Tibial nerve (tissue), 4 donors: ENCODE measurements around the gene GSTM3. TPM values are rescaled to one million over a fixed set of nuclear protein-coding genes. Genes with fewer than 3 reads are reported as not detected.
"Not testable (repeated sequence)": the region's sequence is repeated elsewhere in the genome, so short reads cannot be mapped to it uniquely, and the experiment has no call there.

Experiments used
- DNase-seq, 2 donors: peaks; one replicate each; pipeline ENCODE4 v3.0.0-alpha.2; 2019; ENCODE audit warnings: low spot score in 2 of 2
- H3K27ac ChIP-seq, 4 donors: fragments of 200-600 bp; sonication (generic) in 3 of 4; one replicate each; pipeline ENCODE4 v1.5.1; 2017 to 2019; ENCODE audit warnings: mild to moderate bottlenecking in 1 of 4
- H3K27me3 ChIP-seq, 2 donors: fragments of 200-600 bp; sonication (generic) in 1 of 2; one replicate each; pipeline versions ENCODE4 v1.5.1 to v1.6.0; 2017 to 2019
- H3K36me3 ChIP-seq, 3 donors: fragments of 200-600 bp; sonication (generic); one replicate each; pipeline ENCODE4 v1.5.1; 2018 to 2019
- H3K4me1 ChIP-seq, 4 donors: fragments of 200-600 bp; sonication (generic) in 3 of 4; one replicate each; pipeline ENCODE4 v1.5.1; 2017 to 2019
- H3K4me3 ChIP-seq, 4 donors: fragments of 200-600 bp; sonication (generic) in 3 of 4; one replicate each; pipeline ENCODE4 v1.5.1; 2017 to 2019; ENCODE audit warnings: mild to moderate bottlenecking in 1 of 4, moderate library complexity in 1 of 4
- H3K9me3 ChIP-seq, 4 donors: fragments of 200-600 bp; sonication (generic) in 3 of 4; one replicate each; pipeline ENCODE4 v1.5.1; 2017 to 2019
- CTCF ChIP-seq, 5 experiments: fragments of 200-600 bp in 3 of 5; fragments of 450-650 bp in 2 of 5; sonication (generic) in 3 of 5; IDR thresholded peaks; one replicate each; pipeline ENCODE4 v1.5.1; 2016 to 2019; ENCODE audit warnings: antibody characterized with exemption in 5 of 5, mild to moderate bottlenecking in 3 of 5, moderate library complexity in 2 of 5
- EP300 ChIP-seq, 2 donors: sonication (generic); formaldehyde crosslinking; IDR thresholded peaks; one replicate each; pipeline ENCODE4 v1.6.1; 2017; ENCODE audit warnings: antibody characterized with exemption in 2 of 2, mild to moderate bottlenecking in 1 of 2
- POLR2A ChIP-seq, 2 donors: fragments of 450-650 bp; IDR thresholded peaks; one replicate each; pipeline ENCODE4 v1.6.1; 2017; ENCODE audit warnings: antibody characterized with exemption in 2 of 2, mild to moderate bottlenecking in 2 of 2, moderate library complexity in 2 of 2
- WGBS, 2 donors: methylation state at CpG; one replicate each; pipeline ENCODE4 v1.1.5; 2018; 5-methylcytosine and 5-hydroxymethylcytosine counted together
- total RNA-seq, 4 donors: library from RNA; depleted of rRNA; stranded (reverse); fragments of >200 nt; gene quantifications; one replicate each; pipeline ENCODE4 v1.1.0, GENCODE V29; 2016

Gene GSTM3
- total RNA-seq, 4 donors from 2014 or later = 37.2 to 134 (median 79.7) TPM

- H3K9me3 ChIP-seq = no peaks in the 10 kb centered on the region
- no peak for TF ChIP-seq POLR2A (IDR thresholded peaks at IDR 0.05)
- TF ChIP-seq CTCF (IDR thresholded peaks at IDR 0.05) = no peak
- no peak for TF ChIP-seq EP300 (IDR thresholded peaks at IDR 0.05)
- 86 to 88% methylated on average over 12 of the region's 12 CpGs for WGBS, 2 donors
- no peak overlapping the region for H3K27ac ChIP-seq
- H3K4me1 ChIP-seq = peaks cover 0 to 13% (median 0%) of the 10 kb centered on the region in 4 donors
- no peak for DNase-seq
- H3K4me3 ChIP-seq = no peak overlapping the region
- H3K27me3 ChIP-seq = peaks cover 0 to 7% of the 10 kb centered on the region in 2 donors
- H3K36me3 ChIP-seq = no peaks in the 10 kb centered on the region
Observed at GRCh38 chr1:109714661-109715372, 26.0 kb downstream of the GSTM3 start.

DNA sequence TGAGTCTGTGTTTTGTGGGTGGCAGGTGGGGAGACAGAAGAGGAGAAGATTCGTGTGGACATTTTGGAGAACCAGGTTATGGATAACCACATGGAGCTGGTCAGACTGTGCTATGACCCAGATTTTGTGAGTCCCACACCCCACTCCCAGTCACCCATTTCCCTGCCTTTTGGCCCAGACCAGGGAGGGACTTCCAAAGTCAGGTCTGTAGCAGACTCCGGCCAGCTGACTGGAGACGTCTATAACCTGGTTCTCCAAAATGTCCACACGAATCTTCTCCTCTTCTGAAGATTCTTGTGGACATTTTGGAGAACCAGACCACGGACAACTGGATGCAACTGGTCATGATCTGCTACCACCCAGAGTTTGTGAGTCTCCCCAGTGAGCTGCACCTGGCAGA, 27.2 kb downstream of the GSTM3 start:
- 94 to 95% methylated on average over 5 of the region's 5 CpGs for WGBS, 2 donors
- TF ChIP-seq EP300 (IDR thresholded peaks at IDR 0.05) = no peak
- no peak for TF ChIP-seq CTCF (IDR thresholded peaks at IDR 0.05)
- TF ChIP-seq POLR2A (IDR thresholded peaks at IDR 0.05) = no peak
- Histone ChIP-seq H3K27ac (no peak overlapping the region), H3K4me1 (peaks cover 0 to 13% (median 0%) of the 10 kb centered on the region in 4 donors), H3K36me3 (no peaks in the 10 kb centered on the region), H3K4me3 (no peak overlapping the region), H3K27me3 (peaks cover 0 to 7% of the 10 kb centered on the region in 2 donors), H3K9me3 (peaks cover 0 to 6% (median 0%) of the 10 kb centered on the region in 4 donors)
- no peak for DNase-seq

DNA sequence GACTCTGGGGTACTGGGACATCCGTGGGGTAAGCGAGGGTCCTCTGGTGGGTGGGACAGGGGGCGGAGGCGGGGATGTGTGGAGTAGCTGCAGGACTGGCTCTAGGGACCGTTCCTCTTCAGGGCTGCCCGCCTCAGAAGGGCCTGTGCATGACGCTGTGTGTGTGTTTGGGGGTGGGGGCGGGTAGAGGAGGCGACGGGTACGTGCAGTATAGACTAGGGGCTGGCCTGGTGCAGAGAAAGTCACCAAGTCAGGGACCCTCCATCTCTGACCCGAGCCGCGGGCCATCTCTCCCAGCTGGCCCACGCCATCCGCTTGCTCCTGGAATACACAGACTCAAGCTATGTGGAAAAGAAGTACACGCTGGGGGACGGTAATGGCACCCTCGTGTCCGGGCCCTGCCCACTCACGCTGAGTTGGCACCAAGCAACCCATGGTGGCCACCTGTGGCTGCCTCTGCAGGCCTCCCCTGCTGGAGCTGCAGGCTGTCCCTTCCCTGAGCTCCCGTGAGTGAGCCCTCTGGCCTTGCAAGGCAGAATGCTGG, 28.4 kb downstream of the GSTM3 start:
- Histone ChIP-seq H3K4me1 (peaks cover 0 to 13% (median 0%) of the 10 kb centered on the region in 4 donors), H3K27ac (no peak overlapping the region), H3K9me3 (peaks cover 0 to 12% (median 0%) of the 10 kb centered on the region in 4 donors), H3K36me3 (no peaks in the 10 kb centered on the region), H3K4me3 (peak overlapping the region in 3 of 4 donors; percentile 18 to 43 (median 21)), H3K27me3 (peaks cover 0 to 7% of the 10 kb centered on the region in 2 donors)
- WGBS, 2 donors = 52 to 63% methylated on average over 15 to 20 of the region's 22 CpGs
- TF ChIP-seq POLR2A (IDR thresholded peaks at IDR 0.05) (no peak), CTCF (IDR thresholded peaks at IDR 0.05) (no peak), EP300 (IDR thresholded peaks at IDR 0.05) (no peak)
- DNase-seq = no peak

GRCh38 chr1:109711593-109712320, 29.1 kb downstream of the GSTM3 start, which contains the start of gene GSTM5:
TSS of gene GSTM5 (plus strand) at chr1:109712251. CDS start at chr1:109712313, 62 bp downstream.
- Histone ChIP-seq H3K4me3 (peak within 1 kb of the TSS in 3 of 4 donors; percentile 18 to 43 (median 21)), H3K9me3 (peaks cover 0 to 12% (median 0%) of the 10 kb centered on the region in 4 donors)
- not testable (repeated sequence) for H3K27me3 ChIP-seq, H3K36me3 ChIP-seq, DNase-seq, H3K4me1 ChIP-seq, H3K27ac ChIP-seq
- 32 to 41% methylated on average over 12 to 22 of the region's 33 CpGs for WGBS, 2 donors

- not testable (repeated sequence) for H3K36me3 ChIP-seq, H3K4me3 ChIP-seq, H3K4me1 ChIP-seq, H3K27me3 ChIP-seq, H3K27ac ChIP-seq, DNase-seq
- H3K9me3 ChIP-seq = peaks cover 0 to 12% (median 0%) of the 10 kb centered on the region in 4 donors
Observed at GRCh38 chr1:109709822-109710221, 31.0 kb downstream of the GSTM3 start.

- H3K4me1 ChIP-seq, DNase-seq, H3K27ac ChIP-seq, H3K36me3 ChIP-seq, H3K27me3 ChIP-seq, H3K4me3 ChIP-seq: not testable (repeated sequence)
- 67 to 80% methylated on average over 4 of the region's 4 CpGs for WGBS, 2 donors
- peaks cover 0 to 12% (median 0%) of the 10 kb centered on the region in 4 donors for H3K9me3 ChIP-seq
Observed at GRCh38 chr1:109708949-109709348, 31.9 kb downstream of the GSTM3 start.
